Activated CD8-positive, alpha-beta T cell treated with anti-CD3 and anti-CD28 coated beads for 36 hours (primary cell): ENCODE data around the gene HTR3B. TPM values are rescaled to one million over a fixed set of nuclear protein-coding genes. Genes with fewer than 3 reads are reported as not detected.

ENCODE experiments used
- ATAC-seq: fragments of 200-7000 bp; cut with Tn5 transposase; one replicate; pipeline ENCODE4 v1.10.0; 2021; ENCODE audit warnings: mild to moderate bottlenecking, moderate library complexity
- CTCF ChIA-PET: fragments of 350-600 bp; sonication (Branson Sonifier 250); formaldehyde crosslinking; loops from one replicate; lab custom pipeline; 2021; ENCODE audit warnings: antibody characterized with exemption; lab: Charles Lee
- POLR2A ChIA-PET: fragments of 350-600 bp; sonication (Branson Sonifier 250); formaldehyde crosslinking; loops from one replicate; lab custom pipeline; 2021; ENCODE audit warnings: antibody characterized with exemption; lab: Charles Lee
- DNase-seq: peaks from one replicate; pipeline ENCODE4 v3.0.0-alpha.2; 2020
- H3K27ac Mint-ChIP-seq: one replicate; pipeline ENCODE4 v1.8.0; 2021; ENCODE audit warnings: mild to moderate bottlenecking, mixed read lengths
- H3K27me3 Mint-ChIP-seq: one replicate; pipeline ENCODE4 v1.8.0; 2021; ENCODE audit warnings: mixed read lengths
- H3K36me3 Mint-ChIP-seq: one replicate; pipeline ENCODE4 v1.8.0; 2021; ENCODE audit warnings: low read depth, mixed read lengths
- H3K4me1 Mint-ChIP-seq: one replicate; pipeline ENCODE4 v1.8.0; 2021; ENCODE audit warnings: low read depth, mixed read lengths
- H3K4me3 Mint-ChIP-seq: one replicate; pipeline ENCODE4 v1.8.0; 2021; ENCODE audit warnings: mild to moderate bottlenecking, moderate library complexity, mixed read lengths
- H3K9me3 Mint-ChIP-seq: one replicate; pipeline ENCODE4 v1.8.0; 2021; ENCODE audit warnings: mixed read lengths
- CTCF ChIP-seq: fragments of 200-600 bp; IDR thresholded peaks from one replicate; pipeline ENCODE4 v1.8.0; 2022; ENCODE audit warnings: antibody characterized with exemption, mild to moderate bottlenecking
- intact Hi-C: fragments of 100-400 bp; cut with micrococcal nuclease; formaldehyde crosslinking; loops from one replicate; pipeline ENCODE4 v1.10.0; 2022
- total RNA-seq, 2 experiments: library from RNA; stranded (reverse); gene quantifications; one replicate each; pipeline ENCODE4 v1.2.3, GENCODE V29; 2021

HTR3B gene
- not detected for total RNA-seq

- Mint-ChIP-seq H3K4me1 (no peaks in the 10 kb centered on the region), H3K36me3 (no peaks in the 10 kb centered on the region), H3K27ac (no peak within 1 kb of the TSS), H3K27me3 (peaks cover 10% of the 10 kb centered on the region), H3K9me3 (no peaks in the 10 kb centered on the region), H3K4me3 (no peak within 1 kb of the TSS)
- CTCF ChIA-PET = interaction anchor here (3.7 to 3.9 kb wide), 2 partner anchors 8 to 356 kb away, joined by 15 to 22 read pairs; no protein-coding TSS in a partner anchor
- POLR2A ChIA-PET = no interaction called here
- ATAC-seq (no peak), DNase-seq (no peak)
- intact Hi-C loops = no loop called here
- TF ChIP-seq CTCF = no peak
Measured at GRCh38 chr11:113904379-113905101, at the start of gene HTR3B. Gene HTR3B (plus strand): TSS chr11:113904796. CDS start chr11:113904934, 138 bp downstream.

GRCh38 chr11:113855803-113856202, 48.8 kb upstream of the HTR3B start:
- Mint-ChIP-seq H3K4me3 (no peak overlapping the region), H3K4me1 (peaks cover 6% of the 10 kb centered on the region), H3K27me3 (no peaks in the 10 kb centered on the region), H3K27ac (no peak overlapping the region), H3K9me3 (no peaks in the 10 kb centered on the region), H3K36me3 (peaks cover 18% of the 10 kb centered on the region)
- POLR2A ChIA-PET = no interaction called here
- no peak for ATAC-seq
- no peak for TF ChIP-seq CTCF
- intact Hi-C loops = no loop called here
- DNase-seq = no peak
- CTCF ChIA-PET = no interaction called here

GRCh38 chr11:113856966-113857759, 47.4 kb upstream of the HTR3B start:
- no peak overlapping the region for H3K27ac Mint-ChIP-seq

GRCh38 chr11:113859665-113860064, 44.9 kb upstream of the HTR3B start:
- Mint-ChIP-seq H3K36me3 (peaks cover 3% of the 10 kb centered on the region), H3K4me1 (peaks cover 17% of the 10 kb centered on the region), H3K27me3 (no peaks in the 10 kb centered on the region), H3K4me3 (no peak overlapping the region), H3K27ac (peak overlapping the region; percentile 75), H3K9me3 (no peaks in the 10 kb centered on the region)
- no peak for DNase-seq
- no peak for ATAC-seq
- no peak for TF ChIP-seq CTCF
- POLR2A ChIA-PET = no interaction called here
- CTCF ChIA-PET = interaction anchor here (0.9 to 1.0 kb wide), 3 partner anchors 27 to 86 kb away, joined by 3 to 4 read pairs (median 3); partner anchors contain the start of gene ZW10
- intact Hi-C loops = no loop called here

More at GRCh38 chr11:113856966-113857759, 47.4 kb upstream of the HTR3B start:
- no peak for TF ChIP-seq CTCF
- Mint-ChIP-seq H3K36me3 (peaks cover 10% of the 10 kb centered on the region), H3K27me3 (no peaks in the 10 kb centered on the region), H3K9me3 (no peaks in the 10 kb centered on the region), H3K4me1 (peaks cover 10% of the 10 kb centered on the region), H3K4me3 (no peak overlapping the region)
- DNase-seq = no peak
- POLR2A ChIA-PET = no interaction called here
- intact Hi-C loops = no loop called here
- CTCF ChIA-PET = no interaction called here
- ATAC-seq = no peak
